Measurements from ENCODE around the gene SLC44A4. TPM values are rescaled to one million over a fixed set of nuclear protein-coding genes. Genes with fewer than 3 reads are reported as not detected.

The SLC44A4 gene
- total and polyA plus RNA-seq, 2 of the 8 experiments (the other 6 are each of a cell fraction or from before 2014, with no cell fraction given) = 4.8 to 7.0 TPM

Small RNA genes lying within 50 kb of the gene (small RNA-seq; reads per million reads assigned to genes)
- gene SNORD48 (ENCODE audit: insufficient read depth) = 11,909 reads per million, percentile 100 among the genes with 10 or more reads in this experiment
- not detected for gene SNORD52 (ENCODE audit: insufficient read depth)

Other genes starting within 250 kb of the SLC44A4 start
Only the 30 nearest of the 35 such genes appear.
- gene GPANK1, start 214.0 kb downstream of the SLC44A4 start, total RNA-seq (2021; fragmentation: NEBNext Ultra II Directional; extraction: Animal tissue kit (Norgen Biotek cat#: 25700)) = 24.5 and 26.9 TPM in 2 replicates
- 30.2 and 33.2 TPM in 2 replicates for gene GPANK1, start 214.0 kb downstream of the SLC44A4 start, polyA plus RNA-seq (2011; rRNA removed)
- 192 and 208 TPM in 2 replicates for gene CSNK2B, start 212.9 kb downstream of the SLC44A4 start, total RNA-seq (2021; fragmentation: NEBNext Ultra II Directional; extraction: Animal tissue kit (Norgen Biotek cat#: 25700))
- 147 and 169 TPM in 2 replicates for gene CSNK2B, start 212.9 kb downstream of the SLC44A4 start, polyA plus RNA-seq (2011; rRNA removed)
- 12.1 and 12.6 TPM in 2 replicates for gene LY6G5B, start 209.0 kb downstream of the SLC44A4 start, total RNA-seq (2021; fragmentation: NEBNext Ultra II Directional; extraction: Animal tissue kit (Norgen Biotek cat#: 25700))
- 9.5 and 10.6 TPM in 2 replicates for gene LY6G5B, start 209.0 kb downstream of the SLC44A4 start, polyA plus RNA-seq (2011; rRNA removed)
- 1.1 and 1.2 TPM in 2 replicates for gene LY6G5C, start 197.9 kb downstream of the SLC44A4 start, total RNA-seq (2021; fragmentation: NEBNext Ultra II Directional; extraction: Animal tissue kit (Norgen Biotek cat#: 25700))
- 1.8 and 2.1 TPM in 2 replicates for gene LY6G5C, start 197.9 kb downstream of the SLC44A4 start, polyA plus RNA-seq (2011; rRNA removed)
- 29.3 and 32.9 TPM in 2 replicates for gene ABHD16A, start 175.7 kb downstream of the SLC44A4 start, total RNA-seq (2021; fragmentation: NEBNext Ultra II Directional; extraction: Animal tissue kit (Norgen Biotek cat#: 25700))
- 40.2 and 49.6 TPM in 2 replicates for gene ABHD16A, start 175.7 kb downstream of the SLC44A4 start, polyA plus RNA-seq (2011; rRNA removed)
- gene LY6G6F, start 172.1 kb downstream of the SLC44A4 start, total RNA-seq (2021; fragmentation: NEBNext Ultra II Directional; extraction: Animal tissue kit (Norgen Biotek cat#: 25700)) = not detected in 2 replicates
- not detected in 2 replicates for gene LY6G6F, start 172.1 kb downstream of the SLC44A4 start, polyA plus RNA-seq (2011; rRNA removed)
- not detected in 2 replicates for gene LY6G6D, start 163.6 kb downstream of the SLC44A4 start, total RNA-seq (2021; fragmentation: NEBNext Ultra II Directional; extraction: Animal tissue kit (Norgen Biotek cat#: 25700))
- gene LY6G6D, start 163.6 kb downstream of the SLC44A4 start, polyA plus RNA-seq (2011; rRNA removed) = 0.74 and 1.8 TPM in 2 replicates
- gene LY6G6C, start 157.3 kb downstream of the SLC44A4 start, total RNA-seq (2021; fragmentation: NEBNext Ultra II Directional; extraction: Animal tissue kit (Norgen Biotek cat#: 25700)) = 0.33 TPM in 1 of 2 replicates, not detected in the other
- 0.23 and 0.49 TPM in 2 replicates for gene LY6G6C, start 157.3 kb downstream of the SLC44A4 start, polyA plus RNA-seq (2011; rRNA removed)
- not detected in 2 replicates for gene MPIG6B, start 155.6 kb downstream of the SLC44A4 start, total RNA-seq (2021; fragmentation: NEBNext Ultra II Directional; extraction: Animal tissue kit (Norgen Biotek cat#: 25700))
- gene MPIG6B, start 155.6 kb downstream of the SLC44A4 start, polyA plus RNA-seq (2011; rRNA removed) = 0.18 and 0.33 TPM in 2 replicates
- gene DDAH2, start 149.7 kb downstream of the SLC44A4 start, total RNA-seq (2021; fragmentation: NEBNext Ultra II Directional; extraction: Animal tissue kit (Norgen Biotek cat#: 25700)) = 53.3 and 55.5 TPM in 2 replicates
- 73.5 and 104 TPM in 2 replicates for gene DDAH2, start 149.7 kb downstream of the SLC44A4 start, polyA plus RNA-seq (2011; rRNA removed)
- 250 and 259 TPM in 2 replicates for gene CLIC1, start 142.5 kb downstream of the SLC44A4 start, total RNA-seq (2021; fragmentation: NEBNext Ultra II Directional; extraction: Animal tissue kit (Norgen Biotek cat#: 25700))
- gene CLIC1, start 142.5 kb downstream of the SLC44A4 start, polyA plus RNA-seq (2011; rRNA removed) = 236 and 277 TPM in 2 replicates
- 21.3 and 25.3 TPM in 2 replicates for gene MSH5, start 139.0 kb downstream of the SLC44A4 start, total RNA-seq (2021; fragmentation: NEBNext Ultra II Directional; extraction: Animal tissue kit (Norgen Biotek cat#: 25700))
- gene MSH5, start 139.0 kb downstream of the SLC44A4 start, polyA plus RNA-seq (2011; rRNA removed) = 26.5 and 34.5 TPM in 2 replicates
- gene SAPCD1, start 116.3 kb downstream of the SLC44A4 start, total RNA-seq (2021; fragmentation: NEBNext Ultra II Directional; extraction: Animal tissue kit (Norgen Biotek cat#: 25700)) = 3.4 and 5.9 TPM in 2 replicates
- gene SAPCD1, start 116.3 kb downstream of the SLC44A4 start, polyA plus RNA-seq (2011; rRNA removed) = 3.1 and 4.4 TPM in 2 replicates
- gene VWA7, start 101.7 kb downstream of the SLC44A4 start, total RNA-seq (2021; fragmentation: NEBNext Ultra II Directional; extraction: Animal tissue kit (Norgen Biotek cat#: 25700)) = 1.5 and 2.1 TPM in 2 replicates
- 0.82 and 1.1 TPM in 2 replicates for gene VWA7, start 101.7 kb downstream of the SLC44A4 start, polyA plus RNA-seq (2011; rRNA removed)
- gene VARS1, start 83.2 kb downstream of the SLC44A4 start, total RNA-seq (2021; fragmentation: NEBNext Ultra II Directional; extraction: Animal tissue kit (Norgen Biotek cat#: 25700)) = 162 and 163 TPM in 2 replicates
- gene VARS1, start 83.2 kb downstream of the SLC44A4 start, polyA plus RNA-seq (2011; rRNA removed) = 53.5 and 99.3 TPM in 2 replicates
- 127 and 132 TPM in 2 replicates for gene LSM2, start 72.0 kb downstream of the SLC44A4 start, total RNA-seq (2021; fragmentation: NEBNext Ultra II Directional; extraction: Animal tissue kit (Norgen Biotek cat#: 25700))
- gene LSM2, start 72.0 kb downstream of the SLC44A4 start, polyA plus RNA-seq (2011; rRNA removed) = 168 and 173 TPM in 2 replicates
- gene HSPA1L, start 63.7 kb downstream of the SLC44A4 start, total RNA-seq (2021; fragmentation: NEBNext Ultra II Directional; extraction: Animal tissue kit (Norgen Biotek cat#: 25700)) = 1.6 and 1.9 TPM in 2 replicates
- 0.78 and 1.00 TPM in 2 replicates for gene HSPA1L, start 63.7 kb downstream of the SLC44A4 start, polyA plus RNA-seq (2011; rRNA removed)
- 54.0 and 59.9 TPM in 2 replicates for gene HSPA1A, start 63.5 kb downstream of the SLC44A4 start, total RNA-seq (2021; fragmentation: NEBNext Ultra II Directional; extraction: Animal tissue kit (Norgen Biotek cat#: 25700))
- gene HSPA1A, start 63.5 kb downstream of the SLC44A4 start, polyA plus RNA-seq (2011; rRNA removed) = 40.7 and 50.2 TPM in 2 replicates
- 76.6 and 89.3 TPM in 2 replicates for gene HSPA1B, start 51.3 kb downstream of the SLC44A4 start, total RNA-seq (2021; fragmentation: NEBNext Ultra II Directional; extraction: Animal tissue kit (Norgen Biotek cat#: 25700))
- 36.6 and 43.8 TPM in 2 replicates for gene HSPA1B, start 51.3 kb downstream of the SLC44A4 start, polyA plus RNA-seq (2011; rRNA removed)
- 41.2 and 43.4 TPM in 2 replicates for gene NEU1, start 16.2 kb downstream of the SLC44A4 start, total RNA-seq (2021; fragmentation: NEBNext Ultra II Directional; extraction: Animal tissue kit (Norgen Biotek cat#: 25700))
- gene NEU1, start 16.2 kb downstream of the SLC44A4 start, polyA plus RNA-seq (2011; rRNA removed) = 65.6 and 72.1 TPM in 2 replicates
- gene EHMT2, start 18.7 kb upstream of the SLC44A4 start, total RNA-seq (2021; fragmentation: NEBNext Ultra II Directional; extraction: Animal tissue kit (Norgen Biotek cat#: 25700)) = 177 and 183 TPM in 2 replicates
- 125 and 187 TPM in 2 replicates for gene EHMT2, start 18.7 kb upstream of the SLC44A4 start, polyA plus RNA-seq (2011; rRNA removed)
- 40.8 and 42.1 TPM in 2 replicates for gene ZBTB12, start 23.1 kb upstream of the SLC44A4 start, total RNA-seq (2021; fragmentation: NEBNext Ultra II Directional; extraction: Animal tissue kit (Norgen Biotek cat#: 25700))
- 20.7 and 32.4 TPM in 2 replicates for gene ZBTB12, start 23.1 kb upstream of the SLC44A4 start, polyA plus RNA-seq (2011; rRNA removed)
- 0.26 and 0.61 TPM in 2 replicates for gene C2, start 48.7 kb upstream of the SLC44A4 start, total RNA-seq (2021; fragmentation: NEBNext Ultra II Directional; extraction: Animal tissue kit (Norgen Biotek cat#: 25700))
- 0.38 and 1.0 TPM in 2 replicates for gene C2, start 48.7 kb upstream of the SLC44A4 start, polyA plus RNA-seq (2011; rRNA removed)
- not detected in 2 replicates for gene CFB, start 67.1 kb upstream of the SLC44A4 start, total RNA-seq (2021; fragmentation: NEBNext Ultra II Directional; extraction: Animal tissue kit (Norgen Biotek cat#: 25700))
- 0.09 and 0.20 TPM in 2 replicates for gene CFB, start 67.1 kb upstream of the SLC44A4 start, polyA plus RNA-seq (2011; rRNA removed)
- 71.1 and 71.5 TPM in 2 replicates for gene NELFE, start 80.0 kb upstream of the SLC44A4 start, total RNA-seq (2021; fragmentation: NEBNext Ultra II Directional; extraction: Animal tissue kit (Norgen Biotek cat#: 25700))
- 49.2 and 52.3 TPM in 2 replicates for gene NELFE, start 80.0 kb upstream of the SLC44A4 start, polyA plus RNA-seq (2011; rRNA removed)
- gene SKIC2, start 80.2 kb upstream of the SLC44A4 start, total RNA-seq (2021; fragmentation: NEBNext Ultra II Directional; extraction: Animal tissue kit (Norgen Biotek cat#: 25700)) = 59.7 and 68.5 TPM in 2 replicates
- 42.1 and 70.5 TPM in 2 replicates for gene SKIC2, start 80.2 kb upstream of the SLC44A4 start, polyA plus RNA-seq (2011; rRNA removed)
- gene DXO, start 93.1 kb upstream of the SLC44A4 start, total RNA-seq (2021; fragmentation: NEBNext Ultra II Directional; extraction: Animal tissue kit (Norgen Biotek cat#: 25700)) = 14.7 and 16.2 TPM in 2 replicates
- gene DXO, start 93.1 kb upstream of the SLC44A4 start, polyA plus RNA-seq (2011; rRNA removed) = 23.9 and 30.5 TPM in 2 replicates
- gene C4A, start 103.1 kb upstream of the SLC44A4 start, total RNA-seq (2021; fragmentation: NEBNext Ultra II Directional; extraction: Animal tissue kit (Norgen Biotek cat#: 25700)) = 0.48 and 2.4 TPM in 2 replicates
- 0.62 and 1.7 TPM in 2 replicates for gene C4A, start 103.1 kb upstream of the SLC44A4 start, polyA plus RNA-seq (2011; rRNA removed)
- gene C4B, start 135.8 kb upstream of the SLC44A4 start, total RNA-seq (2021; fragmentation: NEBNext Ultra II Directional; extraction: Animal tissue kit (Norgen Biotek cat#: 25700)) = 1.5 and 3.5 TPM in 2 replicates
- gene C4B, start 135.8 kb upstream of the SLC44A4 start, polyA plus RNA-seq (2011; rRNA removed) = 0.74 and 1.7 TPM in 2 replicates
- gene CYP21A2, start 159.4 kb upstream of the SLC44A4 start, total RNA-seq (2021; fragmentation: NEBNext Ultra II Directional; extraction: Animal tissue kit (Norgen Biotek cat#: 25700)) = 0.22 and 0.40 TPM in 2 replicates
- 0.14 and 0.23 TPM in 2 replicates for gene CYP21A2, start 159.4 kb upstream of the SLC44A4 start, polyA plus RNA-seq (2011; rRNA removed)

Measured in H1 (cell line).